K562 (cell line): ENCODE data around the gene DAAM1.

ENCODE experiments used
- CEBPB ChIP-seq: fragments of 450-650 bp; IDR thresholded peaks from 2 replicates; pipeline ENCODE4 v1.6.1; 2016; ENCODE audit warnings: missing genetic modification characterization, missing compliant biosample characterization
- ELF1 ChIP-seq: fragments of 200-800 bp; sonication (Bioruptor generic); IDR thresholded peaks from 2 replicates; pipeline ENCODE4 v1.6.1; 2016; ENCODE audit warnings: missing genetic modification characterization, missing compliant biosample characterization
- ZNF24 ChIP-seq: fragments of 450-650 bp; IDR thresholded peaks from 2 replicates; pipeline ENCODE4 v1.6.1; 2016
- ZNF253 ChIP-seq: fragments of 250-450 bp; sonication (Bioruptor Pico); conservative IDR thresholded peaks from 2 replicates; pipeline ENCODE4 v1.6.1; 2021; ENCODE audit warnings: mild to moderate bottlenecking
- ZNF274 ChIP-seq: IDR thresholded peaks from 2 replicates; pipeline ENCODE4 v1.6.1; 2011; ENCODE audit warnings: low read depth, mild to moderate bottlenecking, low read length, moderate library complexity, borderline replicate concordance
- TF ChIP-seq, protein P1 (sequence below): fragments of 250-450 bp; sonication (Bioruptor Pico); IDR thresholded peaks from 2 replicates; pipeline ENCODE4 v1.8.0; 2021; ENCODE audit warnings: mild to moderate bottlenecking, moderate library complexity

DNA sequence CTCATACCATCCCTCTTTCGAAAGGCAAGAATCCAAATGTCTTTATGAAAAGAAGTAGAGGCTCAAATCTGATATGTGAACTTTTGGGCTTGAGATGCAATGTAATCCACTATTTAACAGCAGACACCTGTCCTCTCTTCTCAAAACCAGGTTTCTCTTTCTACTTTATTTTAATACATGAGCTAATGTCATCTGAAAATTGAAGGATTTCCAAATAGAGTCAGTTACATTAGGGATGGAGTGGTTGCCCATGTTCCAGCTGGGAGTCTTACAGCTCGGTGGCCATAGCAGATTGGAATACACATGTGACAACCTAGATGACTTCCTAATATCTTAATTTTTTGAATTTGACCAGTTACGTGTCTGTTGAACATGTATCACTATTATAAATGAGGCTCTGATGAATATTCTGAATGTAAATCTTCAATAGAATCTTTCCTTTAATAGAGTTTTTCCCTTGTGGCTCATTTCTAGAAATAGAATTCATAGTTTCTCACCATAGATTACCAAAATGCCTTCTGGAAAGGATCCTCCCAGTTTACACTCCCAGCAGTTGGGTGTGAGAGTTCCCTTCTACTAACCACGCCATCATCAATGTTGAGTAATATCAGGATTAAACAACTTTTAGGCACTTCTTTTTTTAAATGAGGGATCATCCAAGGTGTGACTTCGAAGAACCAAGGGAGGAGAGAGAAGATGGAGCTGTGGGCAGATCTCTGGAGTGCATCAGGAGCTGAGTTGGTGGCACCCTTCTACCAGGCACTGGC is 227.6 kb downstream of the DAAM1 start:
- TF ChIP-seq ELF1 (tag) (no peak), ZNF24 (no peak), ZNF274 (no peak), ZNF253 (CRISPR knock-in tag) (no peak), CEBPB (tag) (no peak)
- TF ChIP-seq, protein P1, sequence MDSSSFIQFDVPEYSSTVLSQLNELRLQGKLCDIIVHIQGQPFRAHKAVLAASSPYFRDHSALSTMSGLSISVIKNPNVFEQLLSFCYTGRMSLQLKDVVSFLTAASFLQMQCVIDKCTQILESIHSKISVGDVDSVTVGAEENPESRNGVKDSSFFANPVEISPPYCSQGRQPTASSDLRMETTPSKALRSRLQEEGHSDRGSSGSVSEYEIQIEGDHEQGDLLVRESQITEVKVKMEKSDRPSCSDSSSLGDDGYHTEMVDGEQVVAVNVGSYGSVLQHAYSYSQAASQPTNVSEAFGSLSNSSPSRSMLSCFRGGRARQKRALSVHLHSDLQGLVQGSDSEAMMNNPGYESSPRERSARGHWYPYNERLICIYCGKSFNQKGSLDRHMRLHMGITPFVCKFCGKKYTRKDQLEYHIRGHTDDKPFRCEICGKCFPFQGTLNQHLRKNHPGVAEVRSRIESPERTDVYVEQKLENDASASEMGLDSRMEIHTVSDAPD (CRISPR knock-in tag) = no peak
